ENCODE measurements around the gene TFPT. TPM values are rescaled to one million over a fixed set of nuclear protein-coding genes. Genes with fewer than 3 reads are reported as not detected.

TFPT gene
- total and polyA plus RNA-seq, 2 of the 13 experiments (the other 11 are each of a cell fraction or from before 2014, with no cell fraction given): 8.4 to 10.7 TPM

GRCh38 chr19:54102421-54103169 lies 12.9 kb downstream of the TFPT start, which contains the start of gene NDUFA3 (continued):
- TF ChIP-seq ARHGAP35 (CRISPR knock-in tag; IDR thresholded peaks at IDR 0.05; ENCODE audit: borderline replicate concordance) (no peak), MYPOP (CRISPR knock-in tag; IDR thresholded peaks at IDR 0.05) (no peak; the same call in 1 of the 2 replicates), RFXANK (CRISPR knock-in tag; IDR thresholded peaks at IDR 0.05) (no peak), JUNB (CRISPR knock-in tag; IDR thresholded peaks at IDR 0.05; ENCODE audit: borderline replicate concordance) (no peak), ZNF737 (CRISPR knock-in tag; IDR thresholded peaks at IDR 0.05; ENCODE audit: borderline replicate concordance) (no peak), CREB1 (IDR thresholded peaks at IDR 0.05) (peak; percentile 75), CREB1 (CRISPR knock-in tag; IDR thresholded peaks at IDR 0.05) (peak; percentile 89), RXRB (CRISPR knock-in tag; IDR thresholded peaks at IDR 0.05; ENCODE audit: borderline replicate concordance) (peak; percentile 57; the same call in 1 of the 2 replicates), ZNF225 (CRISPR knock-in tag; IDR thresholded peaks at IDR 0.05) (peak; percentile 84; the same call in 1 of the 2 replicates), NFE2 (CRISPR knock-in tag; IDR thresholded peaks at IDR 0.05) (no peak), ZNF598 (CRISPR knock-in tag; IDR thresholded peaks at IDR 0.05; ENCODE audit: borderline replicate concordance) (peak; percentile 59; the same call in 1 of the 2 replicates), KLF16 (CRISPR knock-in tag; IDR thresholded peaks at IDR 0.05) (no peak), MIER3 (CRISPR knock-in tag; IDR thresholded peaks at IDR 0.05; ENCODE audit: borderline replicate concordance) (peak; percentile 67; the same call in 1 of the 2 replicates), FOXJ3 (CRISPR knock-in tag; IDR thresholded peaks at IDR 0.05; ENCODE audit: borderline replicate concordance) (no peak), ZFX (CRISPR knock-in tag; IDR thresholded peaks at IDR 0.05; ENCODE audit: low read depth) (peak; percentile 78), ZNF564 (CRISPR knock-in tag; IDR thresholded peaks at IDR 0.05) (no peak), ZNF326 (CRISPR knock-in tag; IDR thresholded peaks at IDR 0.05; ENCODE audit: borderline replicate concordance) (no peak), ZSCAN31 (CRISPR knock-in tag; IDR thresholded peaks at IDR 0.05; ENCODE audit: low read depth) (no peak), TBP (CRISPR knock-in tag; IDR thresholded peaks at IDR 0.05) (0 out of 2 replicates have a peak, but pooled peaks have one; percentile 61), TEF (CRISPR knock-in tag; IDR thresholded peaks at IDR 0.05) (no peak), ZNF430 (CRISPR knock-in tag; IDR thresholded peaks at IDR 0.05) (0 out of 2 replicates have a peak, but pooled peaks have one; percentile 44)
- TF ChIP-seq, protein P1, sequence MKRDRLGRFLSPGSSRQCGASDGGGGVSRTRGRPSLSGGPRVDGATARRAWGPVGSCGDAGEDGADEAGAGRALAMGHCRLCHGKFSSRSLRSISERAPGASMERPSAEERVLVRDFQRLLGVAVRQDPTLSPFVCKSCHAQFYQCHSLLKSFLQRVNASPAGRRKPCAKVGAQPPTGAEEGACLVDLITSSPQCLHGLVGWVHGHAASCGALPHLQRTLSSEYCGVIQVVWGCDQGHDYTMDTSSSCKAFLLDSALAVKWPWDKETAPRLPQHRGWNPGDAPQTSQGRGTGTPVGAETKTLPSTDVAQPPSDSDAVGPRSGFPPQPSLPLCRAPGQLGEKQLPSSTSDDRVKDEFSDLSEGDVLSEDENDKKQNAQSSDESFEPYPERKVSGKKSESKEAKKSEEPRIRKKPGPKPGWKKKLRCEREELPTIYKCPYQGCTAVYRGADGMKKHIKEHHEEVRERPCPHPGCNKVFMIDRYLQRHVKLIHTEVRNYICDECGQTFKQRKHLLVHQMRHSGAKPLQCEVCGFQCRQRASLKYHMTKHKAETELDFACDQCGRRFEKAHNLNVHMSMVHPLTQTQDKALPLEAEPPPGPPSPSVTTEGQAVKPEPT (CRISPR knock-in tag; IDR thresholded peaks at IDR 0.05; ENCODE audit: low read depth): no peak
- TF ChIP-seq, protein P2, sequence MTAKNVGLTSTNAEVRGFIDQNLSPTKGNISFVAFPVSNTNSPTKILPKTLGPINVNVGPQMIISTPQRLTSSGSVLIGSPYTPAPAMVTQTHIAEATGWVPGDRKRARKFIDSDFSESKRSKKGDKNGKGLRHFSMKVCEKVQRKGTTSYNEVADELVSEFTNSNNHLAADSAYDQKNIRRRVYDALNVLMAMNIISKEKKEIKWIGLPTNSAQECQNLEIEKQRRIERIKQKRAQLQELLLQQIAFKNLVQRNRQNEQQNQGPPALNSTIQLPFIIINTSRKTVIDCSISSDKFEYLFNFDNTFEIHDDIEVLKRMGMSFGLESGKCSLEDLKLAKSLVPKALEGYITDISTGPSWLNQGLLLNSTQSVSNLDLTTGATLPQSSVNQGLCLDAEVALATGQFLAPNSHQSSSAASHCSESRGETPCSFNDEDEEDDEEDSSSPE (CRISPR knock-in tag; IDR thresholded peaks at IDR 0.05): peak; percentile 62
- TF ChIP-seq, protein P3, sequence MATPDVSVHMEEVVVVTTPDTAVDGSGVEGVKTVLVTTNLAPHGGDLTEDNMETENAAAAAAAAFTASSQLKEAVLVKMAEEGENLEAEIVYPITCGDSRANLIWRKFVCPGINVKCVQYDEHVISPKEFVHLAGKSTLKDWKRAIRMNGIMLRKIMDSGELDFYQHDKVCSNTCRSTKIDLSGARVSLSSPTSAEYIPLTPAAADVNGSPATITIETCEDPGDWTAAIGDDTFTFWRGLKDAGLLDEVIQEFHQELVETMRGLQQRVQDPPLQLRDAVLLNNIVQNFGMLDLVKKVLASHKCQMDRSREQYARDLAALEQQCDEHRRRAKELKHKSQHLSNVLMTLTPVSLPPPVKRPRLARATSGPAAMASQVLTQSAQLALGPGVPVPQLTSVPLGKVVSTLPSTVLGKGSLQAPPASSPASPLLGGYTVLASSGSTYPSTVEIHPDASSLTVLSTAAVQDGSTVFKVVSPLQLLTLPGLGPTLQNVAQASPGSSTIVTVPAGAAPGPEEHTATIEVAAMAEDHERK (CRISPR knock-in tag; IDR thresholded peaks at IDR 0.05; ENCODE audit: low read depth): peak; percentile 74
